Fibroblast of villous mesenchyme (primary cell): ENCODE measurements around the gene RTN4IP1. TPM values are rescaled to one million over a fixed set of nuclear protein-coding genes. Genes with fewer than 3 reads are reported as not detected.

Experiments used
- DNase-seq: peaks from one replicate; pipeline ENCODE4 v3.0.0-alpha.2; 2010; ENCODE audit warnings: low read depth
- H3K4me3 ChIP-seq: 2 replicates; pipeline ENCODE4 v1.5.1; 2011; ENCODE audit warnings: low read depth, mild to moderate bottlenecking, low read length
- total RNA-seq: library from RNA; depleted of rRNA; stranded (reverse); fragments of >200 nt; gene quantifications from 2 replicates; pipeline ENCODE4 v1.2.3, GENCODE V29; 2012
- TF ChIP-seq, protein P1 (sequence below): IDR thresholded peaks from 2 replicates; pipeline ENCODE4 v1.5.1; 2012; ENCODE audit warnings: low read depth, mild to moderate bottlenecking, low read length; ENCODE audit not compliant: insufficient read depth

RTN4IP1 gene
- total RNA-seq, 1 donor, result 8.2 TPM

DNA sequence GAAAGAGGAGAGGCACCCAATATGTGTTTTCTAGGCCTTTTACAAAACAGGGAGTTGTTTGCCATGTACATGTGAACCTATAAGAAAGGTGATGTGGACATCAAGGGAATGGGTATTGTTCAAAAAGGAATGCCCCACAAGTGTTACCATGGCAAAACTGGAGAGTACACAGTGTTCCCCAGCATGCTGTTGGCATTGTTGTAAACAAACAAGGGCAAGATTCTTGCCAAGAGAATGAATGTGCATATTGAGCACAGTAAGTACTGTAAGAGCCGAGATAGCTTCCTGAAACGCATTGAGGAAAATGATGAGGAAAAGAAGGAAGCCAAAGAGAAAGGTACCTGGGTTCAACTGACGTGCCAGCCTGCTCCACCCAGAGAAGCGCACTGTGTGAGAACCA lies 13.2 kb upstream of the RTN4IP1 start:
- no peak overlapping the region for H3K4me3 ChIP-seq
- TF ChIP-seq, protein P1, sequence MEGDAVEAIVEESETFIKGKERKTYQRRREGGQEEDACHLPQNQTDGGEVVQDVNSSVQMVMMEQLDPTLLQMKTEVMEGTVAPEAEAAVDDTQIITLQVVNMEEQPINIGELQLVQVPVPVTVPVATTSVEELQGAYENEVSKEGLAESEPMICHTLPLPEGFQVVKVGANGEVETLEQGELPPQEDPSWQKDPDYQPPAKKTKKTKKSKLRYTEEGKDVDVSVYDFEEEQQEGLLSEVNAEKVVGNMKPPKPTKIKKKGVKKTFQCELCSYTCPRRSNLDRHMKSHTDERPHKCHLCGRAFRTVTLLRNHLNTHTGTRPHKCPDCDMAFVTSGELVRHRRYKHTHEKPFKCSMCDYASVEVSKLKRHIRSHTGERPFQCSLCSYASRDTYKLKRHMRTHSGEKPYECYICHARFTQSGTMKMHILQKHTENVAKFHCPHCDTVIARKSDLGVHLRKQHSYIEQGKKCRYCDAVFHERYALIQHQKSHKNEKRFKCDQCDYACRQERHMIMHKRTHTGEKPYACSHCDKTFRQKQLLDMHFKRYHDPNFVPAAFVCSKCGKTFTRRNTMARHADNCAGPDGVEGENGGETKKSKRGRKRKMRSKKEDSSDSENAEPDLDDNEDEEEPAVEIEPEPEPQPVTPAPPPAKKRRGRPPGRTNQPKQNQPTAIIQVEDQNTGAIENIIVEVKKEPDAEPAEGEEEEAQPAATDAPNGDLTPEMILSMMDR, result no peak
- DNase-seq, result no peak

DNA sequence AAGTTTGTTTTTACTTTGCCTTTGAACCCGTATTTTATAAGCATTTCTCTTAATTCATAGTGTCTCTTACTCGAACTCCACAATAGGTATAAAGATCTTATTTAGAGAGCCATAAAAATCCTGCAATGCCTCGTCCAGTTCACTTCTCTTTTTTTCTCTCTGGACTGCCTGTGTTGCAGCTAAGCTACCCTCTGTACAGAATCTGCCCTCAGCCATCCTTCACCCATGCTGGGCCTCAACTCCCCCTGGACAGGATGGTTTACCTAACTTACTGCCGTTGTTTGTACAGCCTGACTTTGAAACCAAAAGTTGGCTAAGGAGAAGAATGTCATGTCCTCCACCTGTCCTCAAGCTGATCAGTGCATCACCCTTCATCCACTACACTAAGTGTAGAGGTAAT lies 10.5 kb upstream of the RTN4IP1 start:
- TF ChIP-seq, protein P1, result no peak
- DNase-seq, result no peak
- H3K4me3 ChIP-seq, result no peak overlapping the region

DNA sequence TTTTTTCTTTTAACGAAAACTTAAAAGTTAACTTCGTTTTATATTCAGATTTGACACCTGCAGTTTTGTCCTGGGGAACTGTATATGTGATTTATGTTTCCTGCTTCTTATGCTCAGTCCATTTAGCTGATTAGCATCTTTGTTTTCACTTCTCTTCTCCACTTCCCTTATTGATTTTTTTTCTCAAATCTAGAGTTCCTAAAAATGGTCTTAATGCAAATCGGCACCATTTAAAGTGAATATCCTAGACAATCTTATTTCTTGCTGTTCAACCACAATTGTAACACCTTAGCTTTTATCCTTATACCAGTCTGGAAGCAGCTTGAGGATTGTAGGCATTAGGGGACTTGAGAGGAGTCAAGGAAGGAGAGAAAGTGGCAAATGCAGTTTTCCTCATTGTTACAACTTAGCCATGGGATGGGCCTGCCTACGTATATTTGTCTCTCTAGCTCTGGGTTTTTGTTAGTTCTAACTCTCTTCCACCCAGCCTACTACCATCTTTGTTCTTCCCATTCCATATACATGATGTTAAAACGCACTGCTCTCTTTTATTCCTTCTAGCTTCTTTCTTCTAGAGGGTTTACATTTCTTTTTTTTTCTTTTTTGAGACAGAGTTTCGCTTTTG lies 8.5 kb upstream of the RTN4IP1 start:
- DNase-seq, result no peak
- TF ChIP-seq, protein P1, result no peak

DNA sequence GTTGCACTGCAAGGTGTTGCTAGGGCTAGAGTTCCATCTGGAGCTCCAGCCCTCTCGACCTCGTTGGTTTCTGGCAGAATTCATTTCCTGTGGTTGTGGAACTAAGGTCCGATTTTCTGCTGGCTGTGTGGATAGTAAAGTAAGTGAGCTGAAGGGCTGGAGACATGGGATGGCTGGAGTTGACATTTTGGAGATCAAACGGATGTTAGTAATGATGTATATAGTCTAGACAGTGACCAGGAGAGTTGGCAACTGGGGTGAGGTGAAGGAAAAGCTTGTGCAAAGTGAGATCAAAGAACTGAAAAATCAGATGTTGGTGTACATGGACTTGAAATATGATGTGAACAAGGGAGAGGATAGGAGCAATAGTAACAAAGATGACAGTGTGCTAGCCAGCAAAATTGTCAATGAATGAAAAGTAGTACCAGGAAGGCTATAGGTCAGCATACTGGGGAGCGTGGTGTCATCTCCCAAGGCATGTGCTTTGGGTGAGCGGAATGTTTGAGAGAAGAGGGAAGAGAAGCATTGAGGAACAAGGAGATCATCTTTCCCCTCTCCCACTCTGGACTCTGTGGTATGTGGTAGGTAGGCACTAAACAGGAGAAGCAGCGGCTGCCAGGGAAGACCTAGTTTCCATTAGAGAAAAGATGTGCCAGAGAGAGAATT lies 7.9 kb upstream of the RTN4IP1 start:
- no peak for DNase-seq
- H3K4me3 ChIP-seq, result no peak overlapping the region
- TF ChIP-seq, protein P1, result no peak

More for the DNA sequence above, 8.5 kb upstream of the RTN4IP1 start:
- no peak overlapping the region for H3K4me3 ChIP-seq

DNA sequence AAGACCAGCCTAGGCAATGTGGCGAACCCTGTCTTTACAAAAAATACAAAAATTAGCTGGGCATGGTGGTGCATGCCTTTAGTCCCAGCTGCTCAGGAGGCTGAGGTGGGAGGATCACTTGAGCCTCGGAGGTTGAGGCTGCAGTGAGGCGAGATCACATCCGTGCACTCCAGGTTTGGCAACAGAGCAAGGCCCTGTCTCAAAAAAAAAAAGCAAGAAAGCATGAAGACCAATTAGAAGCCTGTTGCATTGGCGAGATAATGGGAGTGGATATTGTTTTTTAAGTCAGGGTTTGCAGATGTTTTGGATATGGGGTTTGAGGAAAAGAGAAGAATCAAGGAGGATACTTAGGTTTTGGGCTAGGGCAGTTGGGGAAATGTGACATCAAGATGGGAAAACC lies 5.3 kb upstream of the RTN4IP1 start:
- TF ChIP-seq, protein P1, result no peak
- no peak overlapping the region for H3K4me3 ChIP-seq
- no peak for DNase-seq

DNA sequence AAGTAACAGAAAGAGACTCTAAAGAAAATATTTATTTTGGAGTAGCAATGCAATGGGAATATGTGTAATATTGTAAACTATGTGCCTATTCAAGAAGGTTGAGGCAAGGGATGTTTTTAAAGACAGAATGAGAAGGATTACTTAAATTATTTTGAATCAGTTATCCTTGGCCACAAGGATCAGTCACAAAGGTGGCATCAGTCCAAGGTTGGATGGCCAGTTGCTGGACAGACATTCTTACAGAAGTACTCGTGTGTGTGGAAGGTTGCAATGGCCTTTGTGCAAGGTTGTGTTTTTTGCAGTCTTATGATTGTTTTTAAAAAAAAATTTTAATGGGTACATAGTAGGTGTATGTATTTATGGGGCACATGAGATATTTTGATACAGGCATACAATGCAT lies 2.0 kb upstream of the RTN4IP1 start:
- no peak for DNase-seq
- TF ChIP-seq, protein P1, result no peak
- no peak overlapping the region for H3K4me3 ChIP-seq
